Peyer's patch (tissue), 4 donors: ENCODE measurements around the gene NOC3L.

Source experiments
- CTCF ChIP-seq, 6 experiments: fragments of 450-650 bp in 4 of 6; fragments of 200-600 bp in 2 of 6; sonication (generic) in 1 of 6; IDR thresholded peaks; one replicate each; pipeline ENCODE4 v1.5.1; 2017 to 2019; ENCODE audit warnings: antibody characterized with exemption in 6 of 6, mild to moderate bottlenecking in 3 of 6, moderate library complexity in 1 of 6
- POLR2A ChIP-seq, 2 donors: fragments of 450-650 bp; IDR thresholded peaks; one replicate each; pipeline ENCODE4 v1.5.1; 2017; ENCODE audit warnings: antibody characterized with exemption in 2 of 2, mild to moderate bottlenecking in 2 of 2, moderate library complexity in 2 of 2

- TF ChIP-seq CTCF (IDR thresholded peaks at IDR 0.05), result no peak
- TF ChIP-seq POLR2A (IDR thresholded peaks at IDR 0.05), result no peak
These were observed 52.4 kb downstream of the NOC3L start for GRCh38 chr10:94310369-94310768.
